Uterus (tissue), 2 donors: Measurements from ENCODE around the gene CC2D1A.

Source experiments
- CTCF ChIP-seq, 4 experiments: fragments of 200-600 bp in 2 of 4; fragments of 450-650 bp in 2 of 4; sonication (generic) in 2 of 4; IDR thresholded peaks; one replicate each; pipeline ENCODE4 v1.5.1; 2016 to 2019; ENCODE audit warnings: antibody characterized with exemption in 4 of 4, mild to moderate bottlenecking in 2 of 4, moderate library complexity in 1 of 4
- POLR2A ChIP-seq, 2 donors: fragments of 450-650 bp; IDR thresholded peaks; one replicate each; pipeline ENCODE4 v1.6.1; 2016; ENCODE audit warnings: antibody characterized with exemption in 2 of 2, mild to moderate bottlenecking in 1 of 2, moderate library complexity in 1 of 2

- TF ChIP-seq CTCF (IDR thresholded peaks at IDR 0.05) (no peak), POLR2A (IDR thresholded peaks at IDR 0.05) (no peak)
Observed at GRCh38 chr19:13873834-13874515, 32.0 kb upstream of the CC2D1A start.
